Left hindlimb (tissue), 1 donor: ENCODE measurements around the gene PARD3.
"Not testable (repeated sequence)": the region's sequence is repeated elsewhere in the genome, so short reads cannot be mapped to it uniquely, and the experiment has no call there.

Experiments
- DNase-seq: peaks from one replicate; pipeline ENCODE4 v3.0.0-alpha.2; 2018

The PARD3 gene

DNA sequence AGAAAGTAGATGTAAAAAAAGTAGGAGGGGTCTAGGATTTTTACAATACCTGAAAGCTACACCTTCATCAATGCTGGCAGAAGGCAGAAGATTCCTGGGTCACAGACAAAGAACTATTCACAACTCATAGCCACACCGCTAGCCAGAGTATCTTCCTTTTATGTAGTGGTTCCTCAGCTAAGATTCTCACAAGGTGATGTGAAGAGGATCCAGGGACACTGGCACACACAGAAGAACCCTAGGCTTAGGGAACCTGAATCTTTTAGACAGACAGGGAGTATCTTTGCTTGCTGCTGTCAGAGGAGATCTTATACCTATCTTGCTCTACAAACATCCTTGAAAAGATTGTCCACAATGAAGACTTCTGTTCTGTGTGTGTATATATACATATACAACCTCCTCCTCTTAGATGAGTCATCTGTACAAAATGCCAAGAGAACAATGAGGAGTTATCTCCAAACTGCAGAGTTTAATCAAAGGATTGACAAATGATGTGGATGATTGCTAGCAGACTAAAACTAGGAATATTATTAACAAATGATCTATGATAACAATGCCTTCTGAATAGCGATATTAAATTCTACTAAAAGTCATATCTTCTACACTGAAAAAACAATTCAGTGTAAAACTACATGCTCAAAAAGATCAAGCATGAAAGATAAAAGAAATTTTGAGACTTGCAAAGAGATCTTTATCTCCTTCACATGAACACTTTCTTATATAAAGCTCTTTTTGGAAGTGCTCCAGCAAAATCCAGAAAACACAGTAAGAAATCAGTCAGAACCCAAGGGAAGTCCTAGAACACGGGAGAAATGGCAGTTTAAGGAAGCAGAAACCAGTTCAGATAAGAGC is 409.3 kb downstream of the PARD3 start:
- DNase-seq: no peak

DNA sequence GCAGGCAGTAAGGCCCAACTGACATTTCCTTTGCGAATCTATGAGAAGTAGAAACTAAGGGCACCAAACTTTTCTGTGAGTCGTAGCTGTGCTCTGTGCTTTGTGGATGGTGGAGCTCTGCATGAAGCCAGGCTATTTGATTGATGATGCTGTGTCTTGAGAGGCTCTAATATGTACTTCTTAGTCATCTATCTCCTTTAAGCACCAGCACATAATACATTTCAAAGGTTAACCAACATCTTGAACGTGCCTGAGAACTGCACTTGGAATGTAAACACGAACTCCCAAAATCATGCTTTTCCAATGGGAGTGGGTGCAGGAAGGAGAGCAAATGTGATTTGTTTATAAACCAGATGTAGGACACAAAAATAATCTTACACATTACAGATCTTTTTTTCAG is 411.6 kb downstream of the PARD3 start:
- no peak for DNase-seq

DNA sequence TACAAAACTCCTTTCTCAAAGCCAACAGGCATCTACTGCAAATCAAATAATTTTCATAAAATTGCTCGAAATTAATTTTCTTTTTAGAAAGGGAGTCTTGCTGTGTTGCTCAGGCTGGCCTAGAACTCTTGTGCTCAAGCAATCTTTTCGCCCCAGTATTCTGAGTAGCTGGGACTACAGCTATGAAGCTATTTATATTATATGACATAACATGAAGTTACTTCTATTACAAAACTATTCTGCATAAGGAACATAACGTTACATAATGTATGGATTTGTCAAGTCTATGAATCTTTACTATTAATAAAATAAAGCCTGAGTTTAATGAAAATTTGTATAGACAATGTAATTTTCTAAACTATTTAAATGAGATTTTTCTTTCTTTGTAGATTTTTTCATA is 415.0 kb downstream of the PARD3 start:
- DNase-seq: no peak

DNA sequence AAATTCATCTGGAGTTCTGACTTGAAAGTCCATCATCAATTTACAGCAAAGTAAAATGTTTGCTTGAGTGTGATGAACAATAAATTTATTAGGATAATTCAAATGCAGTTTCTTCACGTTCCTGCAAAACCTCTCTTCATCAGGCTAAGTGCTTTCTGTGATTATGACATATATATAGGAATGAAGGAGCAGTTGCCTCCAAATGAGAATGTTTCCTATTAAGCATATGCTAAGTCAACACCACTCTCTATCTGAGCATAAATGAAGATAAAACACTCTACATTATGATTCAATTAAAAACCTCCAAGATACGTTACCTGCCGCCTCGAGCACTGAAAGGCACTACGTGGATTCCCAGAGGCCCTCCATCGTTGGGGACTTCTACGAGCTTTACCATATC is 416.1 kb downstream of the PARD3 start:
- DNase-seq: no peak

GRCh38 chr10:34397324-34397723 is 417.8 kb downstream of the PARD3 start:
- no peak for DNase-seq

DNA sequence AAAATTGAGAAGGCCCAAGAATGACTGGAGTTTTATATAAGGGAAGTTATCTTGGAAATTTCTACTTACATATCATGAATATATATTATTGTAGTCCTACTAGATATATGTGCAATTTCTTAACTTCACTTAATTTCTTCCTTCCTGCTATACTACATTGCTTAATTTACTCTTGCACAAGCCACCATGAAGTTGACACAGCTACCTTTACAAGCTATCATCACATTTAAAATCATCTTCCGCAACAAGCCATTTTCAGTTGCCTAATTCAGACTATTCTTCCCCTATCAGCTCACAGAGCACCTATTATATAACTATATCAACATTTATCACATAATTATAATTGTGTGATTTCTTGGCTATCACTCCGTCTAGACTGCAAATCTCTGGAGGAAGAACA is 418.4 kb downstream of the PARD3 start:
- no peak for DNase-seq

GRCh38 chr10:34392641-34393170 is 422.4 kb downstream of the PARD3 start:
- DNase-seq: no peak

DNA sequence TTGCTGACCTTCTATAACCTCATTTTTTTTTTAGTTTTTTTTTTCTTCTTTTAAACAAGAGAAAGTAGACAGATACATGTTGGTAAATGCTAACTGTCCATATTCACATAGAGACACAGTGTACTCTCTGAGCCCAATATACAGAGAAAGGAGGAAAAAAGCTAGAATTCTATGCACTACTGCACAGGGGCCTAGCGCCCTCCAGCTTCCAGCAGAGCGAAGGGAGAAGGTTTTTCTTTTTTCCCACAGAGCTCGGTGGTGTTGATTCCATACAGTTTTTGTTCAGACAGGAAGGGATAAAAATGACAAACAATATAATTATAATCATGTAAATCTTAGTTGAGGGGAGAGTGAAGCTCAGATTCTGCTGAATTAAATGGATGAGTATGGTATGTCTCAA is 423.9 kb downstream of the PARD3 start:
- not testable (repeated sequence) for DNase-seq

DNA sequence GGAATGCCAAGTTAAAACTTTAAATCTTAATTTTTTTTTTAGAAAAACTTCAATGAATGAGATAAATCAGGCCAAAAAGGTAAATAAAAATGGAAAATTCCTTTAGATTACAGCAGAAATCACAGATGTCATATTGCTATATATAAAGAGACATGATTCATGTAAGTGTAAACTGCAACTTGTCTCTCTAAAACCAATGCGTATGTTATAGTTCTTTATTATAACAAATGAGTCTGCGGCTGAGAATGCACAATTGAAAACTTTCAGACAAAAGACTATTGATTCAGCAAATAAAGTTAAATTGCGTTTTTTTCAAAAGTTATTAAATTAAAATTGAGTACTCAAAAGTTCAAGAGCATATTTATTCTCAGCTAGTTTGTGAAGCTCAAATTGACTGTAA is 425.3 kb downstream of the PARD3 start:
- DNase-seq: no peak

DNA sequence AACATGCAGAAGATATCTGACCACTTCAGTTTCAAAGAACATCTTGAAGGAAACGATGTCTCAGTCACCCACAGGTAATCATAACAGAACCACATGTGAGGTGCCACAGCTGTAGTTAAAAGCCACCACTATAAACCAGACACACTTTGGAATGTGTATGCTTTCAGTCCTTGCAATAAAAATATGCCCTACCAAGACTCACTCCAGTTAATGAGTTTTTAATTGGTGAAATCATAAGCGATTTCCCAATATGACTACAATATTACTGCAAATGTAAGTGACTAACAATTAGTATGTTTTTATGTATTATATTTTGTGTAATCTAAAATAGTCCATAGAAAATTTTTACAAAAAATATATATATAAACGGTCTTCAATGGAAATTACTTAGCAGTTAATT is 428.2 kb downstream of the PARD3 start:
- DNase-seq: no peak

- DNase-seq: no peak
Observed at GRCh38 chr10:34384372-34384771, 430.7 kb downstream of the PARD3 start.

DNA sequence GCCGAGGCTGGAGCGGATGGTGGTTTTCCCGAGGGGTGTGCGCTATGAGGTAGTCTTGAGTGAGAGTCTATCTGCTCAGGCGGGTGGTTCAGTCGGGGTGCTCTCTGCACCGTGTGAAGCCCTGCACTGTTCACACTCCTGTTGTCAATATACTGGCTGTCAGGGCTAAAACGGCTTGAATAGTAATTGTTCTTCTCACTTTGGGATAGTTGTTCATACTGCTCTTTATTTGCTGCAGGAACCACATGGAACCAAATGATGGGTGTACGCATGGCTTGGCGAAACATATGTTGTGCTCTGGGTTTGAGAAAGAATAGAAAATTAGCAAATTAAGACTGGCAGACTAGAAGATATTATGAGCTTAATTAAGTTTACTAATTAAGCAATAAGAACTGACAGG is 432.5 kb downstream of the PARD3 start:
- DNase-seq: no peak

DNA sequence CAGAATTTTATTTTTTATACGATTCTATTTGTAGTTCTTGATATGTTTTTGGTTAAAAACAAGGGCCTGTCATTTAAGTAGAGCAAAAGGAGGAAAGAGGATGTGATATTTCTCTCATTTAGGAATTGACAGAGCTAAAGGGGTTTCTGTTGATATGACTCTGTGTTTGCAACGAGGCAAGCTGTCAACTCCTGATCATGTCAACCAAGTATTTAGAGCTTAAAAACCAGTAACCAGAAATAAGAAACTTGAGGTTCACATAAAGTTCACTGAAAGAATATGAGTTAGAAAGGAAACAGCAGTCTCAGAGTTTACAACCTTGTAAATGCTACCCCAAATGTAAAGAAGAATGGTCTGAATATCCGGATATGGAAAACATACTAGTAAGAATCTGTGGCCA is 434.2 kb downstream of the PARD3 start:
- no peak for DNase-seq

- DNase-seq: no peak
Observed at GRCh38 chr10:34378297-34378696, 436.8 kb downstream of the PARD3 start.

GRCh38 chr10:34377833-34378232 is 437.3 kb downstream of the PARD3 start:
- no peak for DNase-seq

DNA sequence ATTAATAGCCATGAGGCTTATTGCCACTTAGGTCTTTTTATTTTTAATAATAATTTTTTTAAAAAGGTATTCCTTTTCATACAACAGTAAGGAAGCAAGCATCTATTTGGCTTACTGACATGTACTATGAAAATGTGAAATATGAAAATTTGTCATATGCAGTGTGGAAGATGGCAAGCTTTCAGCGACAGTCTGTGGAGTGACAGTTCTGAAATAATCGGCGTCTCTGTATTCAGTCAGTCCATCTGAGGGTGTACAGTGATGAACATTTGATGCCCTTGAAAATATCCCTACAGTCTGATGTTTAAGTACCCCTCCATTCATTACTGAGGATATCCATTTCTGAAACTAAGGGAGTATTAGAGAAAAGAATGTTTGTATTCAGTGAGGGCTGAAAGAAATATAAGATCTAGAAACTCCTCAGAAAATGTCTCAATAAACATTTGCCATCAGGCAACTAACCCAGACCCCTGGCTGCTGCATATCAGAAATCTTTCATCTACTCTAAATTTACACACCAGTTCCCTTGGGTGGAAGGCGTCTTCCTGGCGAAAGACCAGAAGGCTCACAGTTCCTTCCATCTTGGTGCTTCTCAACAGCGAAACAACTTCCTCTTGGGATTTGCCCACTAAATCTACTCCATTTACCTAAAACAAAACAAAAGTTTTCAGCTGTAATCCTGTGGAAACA is 440.6 kb downstream of the PARD3 start:
- DNase-seq: no peak

- no peak for DNase-seq
Observed at GRCh38 chr10:34373211-34373610, 441.9 kb downstream of the PARD3 start.

DNA sequence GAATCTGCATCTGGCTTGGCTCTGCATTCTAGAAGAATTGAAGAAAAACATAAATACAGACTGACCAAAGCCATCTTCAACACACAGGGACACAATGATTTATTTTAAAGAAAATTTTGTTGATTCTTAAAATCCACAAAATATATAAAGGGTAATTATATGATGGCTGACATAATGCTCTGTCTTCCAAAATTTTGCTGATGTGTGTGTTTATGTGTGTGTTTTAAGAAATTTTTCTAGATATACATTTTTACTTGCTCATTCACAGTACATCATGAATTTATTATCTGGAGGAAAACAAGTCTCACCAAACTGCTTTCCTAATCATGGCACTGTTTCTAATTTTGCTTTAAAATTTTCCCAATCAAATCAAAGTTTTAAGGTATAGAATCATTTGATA is 442.6 kb downstream of the PARD3 start:
- no peak for DNase-seq

GRCh38 chr10:34370126-34370525 is 445.0 kb downstream of the PARD3 start:
- no peak for DNase-seq

DNA sequence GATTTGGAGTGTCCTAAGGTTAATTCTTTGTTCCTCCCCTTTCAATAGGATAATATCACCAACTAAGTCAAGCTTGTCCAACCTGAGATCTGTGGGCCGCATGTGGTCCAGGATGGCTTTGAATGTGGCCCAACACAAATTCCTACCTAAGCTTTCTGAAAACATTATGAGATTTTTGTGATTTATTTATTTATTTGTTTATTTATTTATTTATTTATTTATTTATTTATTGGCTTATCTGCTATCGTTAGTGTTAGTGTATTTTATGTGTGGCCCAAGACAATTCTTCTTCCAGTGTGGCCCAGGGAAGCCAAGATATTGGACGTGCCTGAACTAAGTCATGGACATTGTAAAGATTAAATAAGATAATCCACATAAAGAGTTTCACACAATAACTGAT is 446.0 kb downstream of the PARD3 start:
- no peak for DNase-seq

DNA sequence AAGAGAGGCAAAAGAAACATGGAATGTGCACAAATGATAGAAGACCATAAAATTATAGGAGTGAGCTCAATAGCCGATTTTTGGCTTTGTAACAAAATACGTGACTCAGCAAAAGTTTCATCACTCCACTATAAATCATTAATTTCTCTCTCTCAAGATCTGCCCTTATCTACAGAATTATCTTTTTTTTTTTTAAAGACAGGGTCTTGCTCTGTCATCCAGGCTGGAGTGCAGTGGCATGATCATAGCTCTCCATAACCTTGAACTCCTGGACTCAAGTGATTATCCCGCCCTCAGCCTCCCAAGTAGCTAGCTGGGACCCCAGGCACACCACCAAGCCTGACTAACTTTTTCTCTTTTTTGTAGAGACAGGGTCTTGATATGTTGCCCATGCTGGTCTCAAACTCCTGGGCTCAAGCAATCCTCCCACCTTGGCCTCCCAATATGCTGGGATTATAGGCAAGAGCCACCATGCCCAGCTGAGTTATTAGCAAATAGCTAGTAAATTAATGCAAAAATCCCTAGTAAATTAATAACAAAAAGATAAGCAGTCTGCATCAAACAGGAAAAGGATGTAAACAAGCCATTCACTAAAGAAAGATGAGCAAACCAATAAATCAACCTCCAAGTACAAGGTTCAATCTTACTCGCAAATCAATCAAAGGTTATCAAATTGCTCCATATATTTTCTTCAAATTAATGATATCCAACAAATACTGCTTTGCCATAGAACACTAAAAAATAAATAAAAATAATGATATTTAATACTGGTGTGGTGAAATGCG is 450.7 kb downstream of the PARD3 start:
- no peak for DNase-seq

- no peak for DNase-seq
Observed at GRCh38 chr10:34360984-34361383, 454.1 kb downstream of the PARD3 start.

- DNase-seq: no peak
Observed at GRCh38 chr10:34359435-34359813, 455.7 kb downstream of the PARD3 start.
